ENCODE data around the gene PRKAG1.

The PRKAG1 gene

GRCh38 chr12:49018261-49019119, at the start of gene PRKAG1 (continued):
- TF ChIP-seq, protein P1, sequence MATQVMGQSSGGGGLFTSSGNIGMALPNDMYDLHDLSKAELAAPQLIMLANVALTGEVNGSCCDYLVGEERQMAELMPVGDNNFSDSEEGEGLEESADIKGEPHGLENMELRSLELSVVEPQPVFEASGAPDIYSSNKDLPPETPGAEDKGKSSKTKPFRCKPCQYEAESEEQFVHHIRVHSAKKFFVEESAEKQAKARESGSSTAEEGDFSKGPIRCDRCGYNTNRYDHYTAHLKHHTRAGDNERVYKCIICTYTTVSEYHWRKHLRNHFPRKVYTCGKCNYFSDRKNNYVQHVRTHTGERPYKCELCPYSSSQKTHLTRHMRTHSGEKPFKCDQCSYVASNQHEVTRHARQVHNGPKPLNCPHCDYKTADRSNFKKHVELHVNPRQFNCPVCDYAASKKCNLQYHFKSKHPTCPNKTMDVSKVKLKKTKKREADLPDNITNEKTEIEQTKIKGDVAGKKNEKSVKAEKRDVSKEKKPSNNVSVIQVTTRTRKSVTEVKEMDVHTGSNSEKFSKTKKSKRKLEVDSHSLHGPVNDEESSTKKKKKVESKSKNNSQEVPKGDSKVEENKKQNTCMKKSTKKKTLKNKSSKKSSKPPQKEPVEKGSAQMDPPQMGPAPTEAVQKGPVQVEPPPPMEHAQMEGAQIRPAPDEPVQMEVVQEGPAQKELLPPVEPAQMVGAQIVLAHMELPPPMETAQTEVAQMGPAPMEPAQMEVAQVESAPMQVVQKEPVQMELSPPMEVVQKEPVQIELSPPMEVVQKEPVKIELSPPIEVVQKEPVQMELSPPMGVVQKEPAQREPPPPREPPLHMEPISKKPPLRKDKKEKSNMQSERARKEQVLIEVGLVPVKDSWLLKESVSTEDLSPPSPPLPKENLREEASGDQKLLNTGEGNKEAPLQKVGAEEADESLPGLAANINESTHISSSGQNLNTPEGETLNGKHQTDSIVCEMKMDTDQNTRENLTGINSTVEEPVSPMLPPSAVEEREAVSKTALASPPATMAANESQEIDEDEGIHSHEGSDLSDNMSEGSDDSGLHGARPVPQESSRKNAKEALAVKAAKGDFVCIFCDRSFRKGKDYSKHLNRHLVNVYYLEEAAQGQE (tag by site-specific recombination; IDR thresholded peaks at IDR 0.05): 0 out of 2 replicates have a peak, but pooled peaks have one; percentile 17
- TF ChIP-seq KLF16 (tag by site-specific recombination; IDR thresholded peaks at IDR 0.05) (peak; percentile 83; the same call in 1 of the 2 replicates), ZIC2 (tag by site-specific recombination; IDR thresholded peaks at IDR 0.05) (no peak), ZNF664 (tag by site-specific recombination; IDR thresholded peaks at IDR 0.05) (no peak), ZNF837 (tag by site-specific recombination; IDR thresholded peaks at IDR 0.05) (no peak), ZNF561 (tag by site-specific recombination; IDR thresholded peaks at IDR 0.05; ENCODE audit: borderline replicate concordance) (peak; percentile 85; the same call in 1 of the 2 replicates), ZNF169 (tag by site-specific recombination; IDR thresholded peaks at IDR 0.05) (no peak), ZNF473 (tag by site-specific recombination; IDR thresholded peaks at IDR 0.05) (no peak), ZNF416 (tag by site-specific recombination; IDR thresholded peaks at IDR 0.05) (peak; percentile 33; the same call in 1 of the 2 replicates), ZNF76 (tag by site-specific recombination; IDR thresholded peaks at IDR 0.05; ENCODE audit: borderline replicate concordance, low read depth) (peak; percentile 37; the same call in 1 of the 2 replicates), ZNF398 (tag by site-specific recombination; IDR thresholded peaks at IDR 0.05) (peak; percentile 94), ZNF10 (tag by site-specific recombination; IDR thresholded peaks at IDR 0.05) (no peak), ZNF747 (tag by site-specific recombination; IDR thresholded peaks at IDR 0.05) (no peak), ZNF501 (tag by site-specific recombination; IDR thresholded peaks at IDR 0.05) (peak; percentile 83; the same call in 1 of the 2 replicates), ZSCAN5A (tag by site-specific recombination; IDR thresholded peaks at IDR 0.05) (no peak), ELK4 (IDR thresholded peaks at IDR 0.05; ENCODE audit: borderline replicate concordance, low read depth, low read length) (peak; percentile 26; the same call in 1 of the 2 replicates), HOXA7 (CRISPR knock-in tag; IDR thresholded peaks at IDR 0.05; ENCODE audit: borderline replicate concordance) (no peak), ZNF596 (tag by site-specific recombination; IDR thresholded peaks at IDR 0.05) (no peak), KLF9 (tag by site-specific recombination; IDR thresholded peaks at IDR 0.05; ENCODE audit: low read depth) (peak; percentile 71; the same call in 1 of the 2 replicates), HOXC10 (CRISPR knock-in tag; IDR thresholded peaks at IDR 0.05) (no peak), BCL6B (tag by site-specific recombination; IDR thresholded peaks at IDR 0.05) (no peak), ZNF549 (tag by site-specific recombination; IDR thresholded peaks at IDR 0.05) (no peak)
- TF ChIP-seq, protein P2, sequence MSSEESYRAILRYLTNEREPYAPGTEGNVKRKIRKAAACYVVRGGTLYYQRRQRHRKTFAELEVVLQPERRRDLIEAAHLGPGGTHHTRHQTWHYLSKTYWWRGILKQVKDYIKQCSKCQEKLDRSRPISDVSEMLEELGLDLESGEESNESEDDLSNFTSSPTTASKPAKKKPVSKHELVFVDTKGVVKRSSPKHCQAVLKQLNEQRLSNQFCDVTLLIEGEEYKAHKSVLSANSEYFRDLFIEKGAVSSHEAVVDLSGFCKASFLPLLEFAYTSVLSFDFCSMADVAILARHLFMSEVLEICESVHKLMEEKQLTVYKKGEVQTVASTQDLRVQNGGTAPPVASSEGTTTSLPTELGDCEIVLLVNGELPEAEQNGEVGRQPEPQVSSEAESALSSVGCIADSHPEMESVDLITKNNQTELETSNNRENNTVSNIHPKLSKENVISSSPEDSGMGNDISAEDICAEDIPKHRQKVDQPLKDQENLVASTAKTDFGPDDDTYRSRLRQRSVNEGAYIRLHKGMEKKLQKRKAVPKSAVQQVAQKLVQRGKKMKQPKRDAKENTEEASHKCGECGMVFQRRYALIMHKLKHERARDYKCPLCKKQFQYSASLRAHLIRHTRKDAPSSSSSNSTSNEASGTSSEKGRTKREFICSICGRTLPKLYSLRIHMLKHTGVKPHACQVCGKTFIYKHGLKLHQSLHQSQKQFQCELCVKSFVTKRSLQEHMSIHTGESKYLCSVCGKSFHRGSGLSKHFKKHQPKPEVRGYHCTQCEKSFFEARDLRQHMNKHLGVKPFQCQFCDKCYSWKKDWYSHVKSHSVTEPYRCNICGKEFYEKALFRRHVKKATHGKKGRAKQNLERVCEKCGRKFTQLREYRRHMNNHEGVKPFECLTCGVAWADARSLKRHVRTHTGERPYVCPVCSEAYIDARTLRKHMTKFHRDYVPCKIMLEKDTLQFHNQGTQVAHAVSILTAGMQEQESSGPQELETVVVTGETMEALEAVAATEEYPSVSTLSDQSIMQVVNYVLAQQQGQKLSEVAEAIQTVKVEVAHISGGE (tag by site-specific recombination; conservative IDR thresholded peaks at IDR 0.05; ENCODE audit: low read depth): peak; percentile 96
- TF ChIP-seq, protein P3, sequence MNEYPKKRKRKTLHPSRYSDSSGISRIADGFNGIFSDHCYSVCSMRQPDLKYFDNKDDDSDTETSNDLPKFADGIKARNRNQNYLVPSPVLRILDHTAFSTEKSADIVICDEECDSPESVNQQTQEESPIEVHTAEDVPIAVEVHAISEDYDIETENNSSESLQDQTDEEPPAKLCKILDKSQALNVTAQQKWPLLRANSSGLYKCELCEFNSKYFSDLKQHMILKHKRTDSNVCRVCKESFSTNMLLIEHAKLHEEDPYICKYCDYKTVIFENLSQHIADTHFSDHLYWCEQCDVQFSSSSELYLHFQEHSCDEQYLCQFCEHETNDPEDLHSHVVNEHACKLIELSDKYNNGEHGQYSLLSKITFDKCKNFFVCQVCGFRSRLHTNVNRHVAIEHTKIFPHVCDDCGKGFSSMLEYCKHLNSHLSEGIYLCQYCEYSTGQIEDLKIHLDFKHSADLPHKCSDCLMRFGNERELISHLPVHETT (tag by site-specific recombination; IDR thresholded peaks at IDR 0.05): no peak

Measured in HEK293 (cell line).